ENCODE measurements around the gene PPP4R1. TPM values are rescaled to one million over a fixed set of nuclear protein-coding genes. Genes with fewer than 3 reads are reported as not detected.

PPP4R1 gene
- 80.3 and 91.7 TPM in 2 replicates for total RNA-seq

GRCh38 chr18:9614401-9615279 lies at the start of gene PPP4R1:
Gene PPP4R1, minus strand, starts transcription at chr18:9614559. Its CDS starts 75 bp downstream, at chr18:9614484.

Other genes starting within 250 kb of the PPP4R1 start
- 58.7 and 71.1 TPM in 2 replicates for gene RALBP1, start 139.0 kb downstream of the PPP4R1 start, total RNA-seq
- 55.3 and 63.8 TPM in 2 replicates for gene RAB31, start 93.7 kb upstream of the PPP4R1 start, total RNA-seq